HEK293 (cell line): ENCODE results near the gene TEKT5.

Source experiments
- CTCF ChIA-PET: fragments of 350-600 bp; formaldehyde crosslinking; extraction: SDS; loops from one replicate; lab custom pipeline; 2021; ENCODE audit warnings: antibody characterized with exemption; lab: Yijun Ruan, JAX
- POLR2A ChIA-PET: fragments of 300-600 bp; formaldehyde crosslinking; extraction: SDS; loops from one replicate; lab custom pipeline; 2020; ENCODE audit warnings: antibody characterized with exemption, inconsistent platforms; lab: Yijun Ruan, JAX
- H3K27ac ChIP-seq: fragments of 200-500 bp; sonication (Bioruptor generic); 2 replicates; pipeline ENCODE4 v1.5.1; 2014; ENCODE audit warnings: low read depth, low read length, control low read depth, inconsistent platforms; ENCODE audit errors: extremely low read depth
- H3K36me3 ChIP-seq, 2 experiments: fragments of 200-500 bp in 1 of 2; sonication (Bioruptor generic) in 1 of 2; 1 replicate in 1 of 2; 2 replicates in 1 of 2; pipeline ENCODE4 v1.5.1; 2014 to 2017; ENCODE audit warnings: inconsistent platforms in 2 of 2, low read length in 2 of 2; ENCODE audit not compliant: control insufficient read depth in 2 of 2, insufficient read depth in 1 of 2
- H3K4me1 ChIP-seq: fragments of 200-500 bp; sonication (Bioruptor generic); 2 replicates; pipeline ENCODE4 v1.5.1; 2014; ENCODE audit warnings: mild to moderate bottlenecking, low read length, inconsistent platforms; ENCODE audit not compliant: control insufficient read depth, insufficient read depth
- H3K4me3 ChIP-seq: 2 replicates; pipeline ENCODE4 v1.5.1; 2011; ENCODE audit warnings: low read depth, mild to moderate bottlenecking, control low read depth, low read length, moderate library complexity
- H3K9me3 ChIP-seq: fragments of 200-500 bp; sonication (Bioruptor generic); 2 replicates; pipeline ENCODE4 v1.5.1; 2014; ENCODE audit warnings: low read depth, low read length, inconsistent platforms; ENCODE audit not compliant: control insufficient read depth, insufficient read depth
- AEBP2 ChIP-seq: fragments of 450-650 bp; formaldehyde crosslinking; IDR thresholded peaks from 2 replicates; pipeline ENCODE4 v1.5.1; 2016; ENCODE audit warnings: missing biosample characterization, missing genetic modification characterization, borderline replicate concordance
- BCL6B ChIP-seq: fragments of 450-650 bp; formaldehyde crosslinking; IDR thresholded peaks from 2 replicates; pipeline ENCODE4 v1.5.1; 2017; ENCODE audit warnings: missing biosample characterization, missing genetic modification characterization
- ELK4 ChIP-seq: IDR thresholded peaks from 2 replicates; pipeline ENCODE4 v1.6.1; 2011; ENCODE audit warnings: mild to moderate bottlenecking, low read depth, low read length, borderline replicate concordance
- GLIS1 ChIP-seq: fragments of 450-650 bp; formaldehyde crosslinking; IDR thresholded peaks from 2 replicates; pipeline ENCODE4 v1.5.1; 2016; ENCODE audit warnings: missing biosample characterization, missing genetic modification characterization
- ZBTB11 ChIP-seq: fragments of 450-650 bp; formaldehyde crosslinking; conservative IDR thresholded peaks from 2 replicates; pipeline ENCODE4 v1.5.1; 2016; ENCODE audit warnings: low read depth, missing biosample characterization, missing genetic modification characterization
- ZBTB48 ChIP-seq: fragments of 450-650 bp; formaldehyde crosslinking; IDR thresholded peaks from 2 replicates; pipeline ENCODE4 v1.5.1; 2016; ENCODE audit warnings: missing biosample characterization, missing genetic modification characterization
- ZBTB8A ChIP-seq: fragments of 450-650 bp; formaldehyde crosslinking; IDR thresholded peaks from 2 replicates; pipeline ENCODE4 v1.5.1; 2016; ENCODE audit warnings: missing biosample characterization, missing genetic modification characterization
- ZIC2 ChIP-seq: fragments of 450-650 bp; formaldehyde crosslinking; IDR thresholded peaks from 2 replicates; pipeline ENCODE4 v1.5.1; 2016; ENCODE audit warnings: missing biosample characterization, missing genetic modification characterization
- ZNF23 ChIP-seq: fragments of 450-650 bp; formaldehyde crosslinking; IDR thresholded peaks from 2 replicates; pipeline ENCODE4 v1.5.1; 2016; ENCODE audit warnings: missing biosample characterization, missing genetic modification characterization, borderline replicate concordance
- ZNF24 ChIP-seq: fragments of 450-650 bp; formaldehyde crosslinking; IDR thresholded peaks from 2 replicates; pipeline ENCODE4 v1.5.1; 2016; ENCODE audit warnings: missing biosample characterization, missing genetic modification characterization
- ZNF292 ChIP-seq: fragments of 450-650 bp; formaldehyde crosslinking; IDR thresholded peaks from 2 replicates; pipeline ENCODE4 v1.5.1; 2016; ENCODE audit warnings: low read depth, missing biosample characterization, missing genetic modification characterization, borderline replicate concordance
- ZNF324 ChIP-seq: fragments of 450-650 bp; formaldehyde crosslinking; IDR thresholded peaks from 2 replicates; pipeline ENCODE4 v1.5.1; 2016; ENCODE audit warnings: missing biosample characterization, missing genetic modification characterization
- ZNF362 ChIP-seq: fragments of 450-650 bp; formaldehyde crosslinking; IDR thresholded peaks from 2 replicates; pipeline ENCODE4 v1.5.1; 2016; ENCODE audit warnings: missing biosample characterization, missing genetic modification characterization
- ZNF571 ChIP-seq: fragments of 450-650 bp; formaldehyde crosslinking; IDR thresholded peaks from 2 replicates; pipeline ENCODE4 v1.5.0; 2017; ENCODE audit warnings: missing biosample characterization, missing genetic modification characterization
- ZNF704 ChIP-seq: fragments of 450-650 bp; formaldehyde crosslinking; IDR thresholded peaks from 2 replicates; pipeline ENCODE4 v1.5.1; 2016; ENCODE audit warnings: missing biosample characterization, missing genetic modification characterization
- ZNF768 ChIP-seq: fragments of 450-650 bp; formaldehyde crosslinking; IDR thresholded peaks from 2 replicates; pipeline ENCODE4 v1.5.1; 2018; ENCODE audit warnings: missing biosample characterization, mild to moderate bottlenecking, missing genetic modification characterization
- ZNF776 ChIP-seq: fragments of 450-650 bp; formaldehyde crosslinking; IDR thresholded peaks from 2 replicates; pipeline ENCODE4 v1.5.0; 2017; ENCODE audit warnings: missing biosample characterization, missing genetic modification characterization, borderline replicate concordance
- ZNF791 ChIP-seq: fragments of 450-650 bp; formaldehyde crosslinking; IDR thresholded peaks from 2 replicates; pipeline ENCODE4 v1.5.1; 2016; ENCODE audit warnings: missing biosample characterization, missing genetic modification characterization

The TEKT5 gene

GRCh38 chr16:10678655-10679054, 16.1 kb downstream of the TEKT5 start:
- Histone ChIP-seq H3K27ac (no peak overlapping the region), H3K4me1 (no peaks in the 10 kb centered on the region), H3K9me3 (no peaks in the 10 kb centered on the region), H3K4me3 (no peak overlapping the region), H3K36me3 (no peaks in the 10 kb centered on the region)
- TF ChIP-seq GLIS1 (tag by site-specific recombination) (peak; percentile 31; the same call in 1 of the 2 replicates), ZIC2 (peak; percentile 52; the same call in 1 of the 2 replicates), ELK4 (no peak)
- ChIA-PET CTCF (interaction anchor here (0.6 to 1.6 kb wide), 2 partner anchors 11 to 156 kb away, joined by 3 read pairs; no protein-coding TSS in a partner anchor), POLR2A (no interaction called here)

- Histone ChIP-seq H3K4me1 (no peaks in the 10 kb centered on the region), H3K9me3 (no peaks in the 10 kb centered on the region), H3K27ac (no peak overlapping the region), H3K36me3 (no peaks in the 10 kb centered on the region), H3K4me3 (no peak overlapping the region)
- no peak for TF ChIP-seq ZNF704 (tag by site-specific recombination)
- POLR2A ChIA-PET: no interaction called here
- CTCF ChIA-PET: interaction anchor here (0.7 kb wide), 1 partner anchor 173 kb away, joined by 3 read pairs; no protein-coding TSS in a partner anchor
These were observed 18.4 kb downstream of the TEKT5 start for GRCh38 chr16:10676284-10676683.

- Histone ChIP-seq H3K36me3 (no peaks in the 10 kb centered on the region), H3K27ac (no peak overlapping the region), H3K4me1 (no peaks in the 10 kb centered on the region), H3K9me3 (no peaks in the 10 kb centered on the region), H3K4me3 (no peak overlapping the region)
- ChIA-PET POLR2A (no interaction called here), CTCF (no interaction called here)
- no peak for TF ChIP-seq ZNF292 (tag by site-specific recombination)
- TF ChIP-seq ZNF571 (tag by site-specific recombination): no peak
- no peak for TF ChIP-seq ZNF362 (tag by site-specific recombination)
- TF ChIP-seq ZNF776 (tag by site-specific recombination): no peak
- no peak for TF ChIP-seq ZNF23 (tag by site-specific recombination)
- TF ChIP-seq ZBTB48 (tag by site-specific recombination): no peak
- TF ChIP-seq ZBTB11: no peak
- TF ChIP-seq AEBP2: no peak
- TF ChIP-seq ZBTB8A (tag by site-specific recombination): no peak
- no peak for TF ChIP-seq BCL6B (tag by site-specific recombination)
- no peak for TF ChIP-seq ZNF768
- no peak for TF ChIP-seq ZNF324
- no peak for TF ChIP-seq ZNF24
- no peak for TF ChIP-seq ZNF791
These were observed 18.9 kb downstream of the TEKT5 start for GRCh38 chr16:10675861-10676260.
